ENCODE results near the gene LY86. TPM values are rescaled to one million over a fixed set of nuclear protein-coding genes. Genes with fewer than 3 reads are reported as not detected.

LY86 gene
- polyA plus RNA-seq, 1 of the 3 experiments (the other 2 are of a cell fraction), result not detected

DNA sequence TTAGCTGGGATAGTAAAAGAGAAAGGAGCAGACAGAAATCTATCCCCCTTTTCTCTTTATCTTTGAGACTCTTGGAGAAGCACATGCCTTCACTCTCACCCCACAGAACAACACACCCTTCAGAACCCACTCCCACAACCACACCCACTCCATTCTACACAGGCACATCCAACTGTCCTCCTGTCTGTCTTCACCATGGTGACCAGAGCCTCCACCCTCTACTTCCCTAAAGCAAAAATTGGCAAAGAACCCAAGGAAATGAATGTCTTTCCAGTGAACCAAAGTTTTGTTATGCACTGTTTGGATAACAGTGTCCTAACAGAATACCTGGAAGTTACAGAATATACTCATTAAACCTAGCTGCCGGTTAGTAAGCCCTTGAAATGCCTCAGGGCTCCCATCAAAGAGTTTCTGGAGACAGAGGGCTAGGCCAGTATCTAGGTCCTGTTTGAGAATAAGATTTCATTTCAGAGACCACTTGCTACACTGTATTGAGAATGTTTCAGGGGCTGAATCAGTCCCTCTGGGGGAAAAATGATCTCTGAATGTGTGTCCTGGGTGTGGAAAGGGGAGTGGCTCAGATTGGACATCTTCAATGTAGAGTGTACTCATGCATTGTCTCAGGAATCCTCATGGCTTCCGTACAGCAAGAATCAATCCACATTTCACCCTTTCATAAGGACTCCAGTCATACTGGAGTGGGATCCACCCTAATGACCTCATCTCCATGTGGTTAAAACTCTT, 101.1 kb downstream of the LY86 start:
- H3K9ac ChIP-seq, result no peak overlapping the region
- ChIA-PET CTCF (interaction anchor here (1.0 to 2.8 kb wide), 2 partner anchors 13 to 549 kb away, joined by 3 to 8 read pairs; no protein-coding TSS in a partner anchor), POLR2A (no interaction called here)
- no peaks in the 10 kb centered on the region for H3F3A ChIP-seq (replicated peaks; ENCODE audit: insufficient read depth)
- no peaks in the 10 kb centered on the region for H3K27me3 ChIP-seq (ENCODE audit: insufficient read depth)
- H3K79me2 ChIP-seq (ENCODE audit: insufficient read depth), result no peaks in the 10 kb centered on the region
- H3K27ac ChIP-seq (ENCODE audit: low read depth in 2 of 2, low read length in 1 of 2), result no peak overlapping the region
- TF ChIP-seq MEF2A (IDR thresholded peaks at IDR 0.05; ENCODE audit: borderline replicate concordance, low read depth) (no peak), REST (IDR thresholded peaks at IDR 0.05; ENCODE audit: low read depth, low read length) (no peak), PBX3 (IDR thresholded peaks at IDR 0.05) (no peak), RFX5 (IDR thresholded peaks at IDR 0.05; ENCODE audit: low read length) (no peak), POLR2AphosphoS5 (IDR thresholded peaks at IDR 0.05; ENCODE audit: low read depth, low read length) (no peak), NFIC (IDR thresholded peaks at IDR 0.05; ENCODE audit: borderline replicate concordance) (no peak), RXRA (IDR thresholded peaks at IDR 0.05; ENCODE audit: borderline replicate concordance, low read depth) (no peak), FOSL2 (IDR thresholded peaks at IDR 0.05; ENCODE audit: borderline replicate concordance, low read depth) (no peak), MXI1 (IDR thresholded peaks at IDR 0.05; ENCODE audit: low read depth, low read length) (no peak), SMC3 (IDR thresholded peaks at IDR 0.05; ENCODE audit: low read depth, low read length) (no peak)
- TF ChIP-seq, protein P1, sequence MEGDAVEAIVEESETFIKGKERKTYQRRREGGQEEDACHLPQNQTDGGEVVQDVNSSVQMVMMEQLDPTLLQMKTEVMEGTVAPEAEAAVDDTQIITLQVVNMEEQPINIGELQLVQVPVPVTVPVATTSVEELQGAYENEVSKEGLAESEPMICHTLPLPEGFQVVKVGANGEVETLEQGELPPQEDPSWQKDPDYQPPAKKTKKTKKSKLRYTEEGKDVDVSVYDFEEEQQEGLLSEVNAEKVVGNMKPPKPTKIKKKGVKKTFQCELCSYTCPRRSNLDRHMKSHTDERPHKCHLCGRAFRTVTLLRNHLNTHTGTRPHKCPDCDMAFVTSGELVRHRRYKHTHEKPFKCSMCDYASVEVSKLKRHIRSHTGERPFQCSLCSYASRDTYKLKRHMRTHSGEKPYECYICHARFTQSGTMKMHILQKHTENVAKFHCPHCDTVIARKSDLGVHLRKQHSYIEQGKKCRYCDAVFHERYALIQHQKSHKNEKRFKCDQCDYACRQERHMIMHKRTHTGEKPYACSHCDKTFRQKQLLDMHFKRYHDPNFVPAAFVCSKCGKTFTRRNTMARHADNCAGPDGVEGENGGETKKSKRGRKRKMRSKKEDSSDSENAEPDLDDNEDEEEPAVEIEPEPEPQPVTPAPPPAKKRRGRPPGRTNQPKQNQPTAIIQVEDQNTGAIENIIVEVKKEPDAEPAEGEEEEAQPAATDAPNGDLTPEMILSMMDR (IDR thresholded peaks at IDR 0.05), result no peak
- H2AFZ ChIP-seq (ENCODE audit: low read depth), result no peak overlapping the region
- no peaks in the 10 kb centered on the region for H3K36me3 ChIP-seq (replicated peaks in 1 of 2; ENCODE audit: control insufficient read depth in 1 of 2, insufficient read depth in 2 of 2, low read length in 1 of 2)
- H4K20me1 ChIP-seq (ENCODE audit: insufficient read depth), result no peaks in the 10 kb centered on the region
- no peak for DNase-seq
- no peak overlapping the region for H3K4me3 ChIP-seq (ENCODE audit: low read depth in 2 of 2, low read length in 1 of 2)
- WGBS (ENCODE audit: low lambda C conversion rate), result 25% methylated on average over 2 of the region's 2 CpGs
- H3K9me3 ChIP-seq, result no peaks in the 10 kb centered on the region
- H3K9me2 ChIP-seq, result no peaks in the 10 kb centered on the region
- no peak overlapping the region for H3K4me2 ChIP-seq
- H3K4me1 ChIP-seq (ENCODE audit: control insufficient read depth in 1 of 2, insufficient read depth in 2 of 2, low read depth in 1 of 2, low read length in 1 of 2), result no peaks in the 10 kb centered on the region; a peak in 2 of 4 replicates
